Naive thymus-derived CD4-positive, alpha-beta T cell (primary cell): ENCODE results near the gene MLH1. TPM values are rescaled to one million over a fixed set of nuclear protein-coding genes. Genes with fewer than 3 reads are reported as not detected.

Experiments
- ATAC-seq: fragments of 150-1000 bp; cut with Tn5 transposase; 2 replicates; pipeline ENCODE4 v1.10.0; 2021; ENCODE audit warnings: mild to moderate bottlenecking, moderate library complexity
- CTCF ChIA-PET: fragments of 350-600 bp; sonication (Branson Sonifier 250); formaldehyde crosslinking; loops from one replicate; lab custom pipeline; 2021; ENCODE audit warnings: antibody characterized with exemption; lab: Charles Lee
- POLR2A ChIA-PET: fragments of 350-600 bp; sonication (Branson Sonifier 250); formaldehyde crosslinking; loops from one replicate; lab custom pipeline; 2021; ENCODE audit warnings: antibody characterized with exemption, inconsistent platforms; lab: Charles Lee
- DNase-seq, 9 donors: peaks; one replicate each; pipeline versions ENCODE4 v3.0.0 to v3.0.0-alpha.2; 2020 to 2022; ENCODE audit warnings: mixed read lengths in 1 of 9
- H3K27ac ChIP-seq: one replicate; pipeline ENCODE4 v1.7.0; 2013; ENCODE audit warnings: mild to moderate bottlenecking, low read depth, low read length, moderate library complexity
- H3K27me3 ChIP-seq, 2 donors: one replicate each; pipeline ENCODE4 v1.7.0; 2013; ENCODE audit warnings: low read length in 2 of 2, mild to moderate bottlenecking in 2 of 2, moderate library complexity in 2 of 2; ENCODE audit not compliant: control insufficient read depth in 2 of 2, insufficient read depth in 2 of 2
- H3K36me3 ChIP-seq, 3 experiments: 1 replicate in 2 of 3; 2 replicates in 1 of 3; pipeline ENCODE4 v1.7.0; 2013; ENCODE audit warnings: low read length in 3 of 3, mild to moderate bottlenecking in 3 of 3, moderate library complexity in 1 of 3; ENCODE audit not compliant: insufficient read depth in 3 of 3, control insufficient read depth in 2 of 3
- H3K4me1 ChIP-seq, 2 donors: one replicate each; pipeline ENCODE4 v1.7.0; 2013; ENCODE audit warnings: low read length in 2 of 2, mild to moderate bottlenecking in 2 of 2, moderate library complexity in 1 of 2; ENCODE audit not compliant: control insufficient read depth in 2 of 2, insufficient read depth in 2 of 2
- H3K4me3 ChIP-seq: 2 replicates; pipeline ENCODE4 v1.7.0; 2013; ENCODE audit warnings: mild to moderate bottlenecking, low read length
- H3K9me3 ChIP-seq, 3 experiments: 1 replicate in 2 of 3; 2 replicates in 1 of 3; pipeline ENCODE4 v1.7.0; 2013; ENCODE audit warnings: low read length in 3 of 3; ENCODE audit not compliant: control insufficient read depth in 2 of 3
- H3K27ac Mint-ChIP-seq, 9 donors: one replicate each; pipeline ENCODE4 v1.8.0; 2020 to 2022; ENCODE audit warnings: mixed read lengths in 9 of 9, mild to moderate bottlenecking in 8 of 9, moderate library complexity in 5 of 9, inconsistent platforms in 2 of 9
- H3K27me3 Mint-ChIP-seq, 5 donors: one replicate each; pipeline ENCODE4 v1.8.0; 2021 to 2022; ENCODE audit warnings: mixed read lengths in 5 of 5, mild to moderate bottlenecking in 1 of 5
- H3K36me3 Mint-ChIP-seq, 5 donors: one replicate each; pipeline ENCODE4 v1.8.0; 2020 to 2022; ENCODE audit warnings: mixed read lengths in 5 of 5, mild to moderate bottlenecking in 3 of 5, inconsistent platforms in 1 of 5
- H3K4me1 Mint-ChIP-seq, 7 donors: one replicate each; pipeline ENCODE4 v1.8.0; 2020 to 2022; ENCODE audit warnings: mixed read lengths in 7 of 7, mild to moderate bottlenecking in 3 of 7, inconsistent platforms in 1 of 7
- H3K4me3 Mint-ChIP-seq, 10 donors: one replicate each; pipeline ENCODE4 v1.8.0; 2020 to 2022; ENCODE audit warnings: mild to moderate bottlenecking in 10 of 10, mixed read lengths in 10 of 10, moderate library complexity in 6 of 10, inconsistent platforms in 2 of 10
- H3K9me3 Mint-ChIP-seq, 11 donors: one replicate each; pipeline ENCODE4 v1.8.0; 2020 to 2022; ENCODE audit warnings: mixed read lengths in 11 of 11, mild to moderate bottlenecking in 4 of 11, inconsistent platforms in 1 of 11, moderate library complexity in 1 of 11
- intact Hi-C, 2 donors: fragments of 100-400 bp; cut with micrococcal nuclease; formaldehyde crosslinking; loops; one replicate each; pipeline ENCODE4 v1.15.1; 2023
- polyA plus RNA-seq, 2 donors: library from polyadenylated mRNA; unstranded; fragments of 300-500 nt; fragmentation: Illumina TruSeq; gene quantifications; one replicate each; pipeline ENCODE4 v1.2.3, GENCODE V29; 2021
- total RNA-seq, 6 experiments: library from RNA in 5 of 6; stranded (reverse) in 5 of 6; gene quantifications; 1 replicate in 5 of 6; 2 replicates in 1 of 6; pipeline ENCODE4 v1.2.3 and lab custom pipeline; 2021 to 2026

Gene MLH1
- total and polyA plus RNA-seq, 7 experiments from 2014 or later: 20.4 to 42.0 (median 28.6) TPM

DNA sequence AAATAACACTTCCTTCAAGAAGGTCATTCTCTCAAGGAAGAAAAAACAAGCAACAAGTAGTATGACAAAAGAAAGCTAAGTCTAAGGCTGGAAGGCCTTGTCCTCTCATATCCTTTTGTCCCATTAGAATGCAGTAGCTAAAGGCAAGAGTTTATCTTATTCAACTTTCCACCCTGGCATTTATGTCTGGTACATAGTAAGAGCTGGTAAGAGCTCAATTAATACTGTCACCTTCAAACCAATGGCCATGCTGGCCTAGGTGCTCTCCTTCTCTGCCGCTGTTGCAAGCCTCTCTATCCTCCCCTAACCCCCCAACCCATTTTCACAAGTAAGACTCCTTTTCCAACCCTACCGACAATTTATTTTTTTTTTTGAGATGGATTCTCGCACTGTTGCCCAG, 99.2 kb downstream of the MLH1 start:
- Mint-ChIP-seq H3K4me3 (no peak overlapping the region), H3K9me3 (no peaks in the 10 kb centered on the region), H3K36me3 (peaks cover 4 to 55% (median 19%) of the 10 kb centered on the region in 5 donors), H3K27me3 (no peaks in the 10 kb centered on the region), H3K4me1 (peaks cover 0 to 6% (median 0%) of the 10 kb centered on the region in 7 donors), H3K27ac (no peak overlapping the region)
- H3K4me1 ChIP-seq: no peaks in the 10 kb centered on the region
- POLR2A ChIA-PET: no interaction called here
- CTCF ChIA-PET: no interaction called here
- no peaks in the 10 kb centered on the region for H3K27me3 ChIP-seq
- H3K27ac ChIP-seq: no peak overlapping the region
- peaks cover 0 to 4% (median 4%) of the 10 kb centered on the region in 3 experiments for H3K36me3 ChIP-seq
- H3K4me3 ChIP-seq: no peak overlapping the region
- H3K9me3 ChIP-seq: no peaks in the 10 kb centered on the region
- intact Hi-C loops: loop anchor here in 1 of 2 donors (5.0 kb wide), 1 partner anchor 120 kb away; no protein-coding TSS in a partner anchor
- DNase-seq: no peak
- ATAC-seq: no peak

GRCh38 chr3:37093481-37093880, 100.2 kb downstream of the MLH1 start:
- no peak overlapping the region for H3K4me3 Mint-ChIP-seq
- Histone ChIP-seq H3K27me3 (no peaks in the 10 kb centered on the region), H3K9me3 (no peaks in the 10 kb centered on the region), H3K4me3 (no peak overlapping the region), H3K36me3 (peaks cover 0 to 4% (median 4%) of the 10 kb centered on the region in 3 experiments), H3K4me1 (no peaks in the 10 kb centered on the region), H3K27ac (no peak overlapping the region)
- peaks cover 4 to 45% (median 19%) of the 10 kb centered on the region in 5 donors for H3K36me3 Mint-ChIP-seq
- no peak for ATAC-seq
- H3K4me1 Mint-ChIP-seq: peaks cover 0 to 6% (median 0%) of the 10 kb centered on the region in 7 donors
- ChIA-PET POLR2A (no interaction called here), CTCF (no interaction called here)
- H3K27ac Mint-ChIP-seq: peak overlapping the region in 1 of 9 donors; percentile 34
- no peaks in the 10 kb centered on the region for H3K9me3 Mint-ChIP-seq
- H3K27me3 Mint-ChIP-seq: no peaks in the 10 kb centered on the region
- DNase-seq: no peak
- intact Hi-C loops: loop anchor here in 1 of 2 donors (5.0 kb wide), 1 partner anchor 119 kb away; no protein-coding TSS in a partner anchor

- Mint-ChIP-seq H3K36me3 (peaks cover 4 to 45% (median 19%) of the 10 kb centered on the region in 5 donors), H3K9me3 (no peaks in the 10 kb centered on the region), H3K27ac (no peak overlapping the region), H3K4me3 (no peak overlapping the region), H3K27me3 (no peaks in the 10 kb centered on the region), H3K4me1 (peaks cover 0 to 6% (median 0%) of the 10 kb centered on the region in 7 donors)
- intact Hi-C loops: loop anchor here in 1 of 2 donors (5.0 kb wide), 1 partner anchor 118 kb away; no protein-coding TSS in a partner anchor
- no peak for DNase-seq
- CTCF ChIA-PET: interaction anchor here (1.6 kb wide), 1 partner anchor 33 kb away, joined by 4 read pairs; no protein-coding TSS in a partner anchor
- H3K4me1 ChIP-seq: no peaks in the 10 kb centered on the region
- H3K9me3 ChIP-seq: no peaks in the 10 kb centered on the region
- no peak for ATAC-seq
- no peak overlapping the region for H3K4me3 ChIP-seq
- H3K27me3 ChIP-seq: no peaks in the 10 kb centered on the region
- peaks cover 0 to 4% (median 4%) of the 10 kb centered on the region in 3 experiments for H3K36me3 ChIP-seq
- H3K27ac ChIP-seq: no peak overlapping the region
- POLR2A ChIA-PET: no interaction called here
Measured at GRCh38 chr3:37094636-37095035, 101.3 kb downstream of the MLH1 start.

DNA sequence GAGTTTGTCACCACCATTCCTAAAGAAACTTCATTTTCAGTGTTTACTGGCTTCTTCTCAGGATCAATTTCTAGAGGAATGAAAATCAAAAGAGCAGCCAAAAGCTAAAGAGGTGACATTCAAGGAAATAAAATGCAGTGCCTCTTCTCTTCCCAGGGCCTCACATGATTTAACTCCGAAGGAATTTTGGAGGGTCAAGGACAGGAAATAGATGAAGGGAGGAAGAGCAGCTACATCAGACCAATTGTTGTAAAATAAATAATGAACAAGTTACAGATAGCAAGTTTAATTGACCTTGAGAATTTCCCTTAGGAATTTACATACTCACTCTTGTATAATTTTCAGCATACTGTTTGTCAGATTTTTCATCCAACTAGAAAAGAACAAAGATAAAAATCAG, 103.0 kb downstream of the MLH1 start:
- H3K27ac ChIP-seq: no peak overlapping the region

DNA sequence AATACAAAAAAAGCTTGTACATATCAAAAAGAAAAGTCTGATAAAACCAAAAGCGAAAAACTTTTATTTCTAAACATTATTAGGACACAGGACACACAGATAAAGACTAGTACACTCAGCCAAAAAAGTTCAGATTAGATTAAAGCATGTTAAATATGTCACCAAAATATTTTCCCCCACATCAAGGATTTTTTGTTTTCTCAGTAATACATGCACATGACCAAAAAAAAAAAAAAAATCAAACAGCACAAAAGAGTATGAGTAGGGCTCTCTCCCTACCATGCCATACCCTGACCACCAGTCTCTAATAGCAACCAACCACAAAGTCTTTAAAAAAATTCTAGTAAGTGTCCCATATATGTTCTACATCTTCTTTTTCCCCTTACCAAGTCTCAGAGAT, 103.7 kb downstream of the MLH1 start:
- no peaks in the 10 kb centered on the region for H3K36me3 ChIP-seq
- no peaks in the 10 kb centered on the region for H3K4me1 ChIP-seq
- Mint-ChIP-seq H3K4me3 (no peak overlapping the region), H3K27me3 (no peaks in the 10 kb centered on the region), H3K4me1 (peaks cover 0 to 6% (median 0%) of the 10 kb centered on the region in 7 donors), H3K36me3 (peaks cover 0 to 32% (median 9%) of the 10 kb centered on the region in 5 donors), H3K27ac (peak overlapping the region in 1 of 9 donors; percentile 7), H3K9me3 (no peaks in the 10 kb centered on the region)
- intact Hi-C loops: no loop called here
- CTCF ChIA-PET: no interaction called here
- ATAC-seq (no peak), DNase-seq (no peak)
- no peaks in the 10 kb centered on the region for H3K9me3 ChIP-seq
- H3K4me3 ChIP-seq: no peak overlapping the region
- H3K27ac ChIP-seq: no peak overlapping the region
- H3K27me3 ChIP-seq: no peaks in the 10 kb centered on the region
- POLR2A ChIA-PET: no interaction called here

More for the DNA sequence above, 103.0 kb downstream of the MLH1 start:
- no peaks in the 10 kb centered on the region for H3K9me3 Mint-ChIP-seq
- ATAC-seq: no peak
- no peak overlapping the region for H3K4me3 Mint-ChIP-seq
- intact Hi-C loops: no loop called here
- peaks cover 3 to 34% (median 12%) of the 10 kb centered on the region in 5 donors for H3K36me3 Mint-ChIP-seq
- Histone ChIP-seq H3K27me3 (no peaks in the 10 kb centered on the region), H3K36me3 (no peaks in the 10 kb centered on the region), H3K4me3 (no peak overlapping the region), H3K4me1 (no peaks in the 10 kb centered on the region), H3K9me3 (no peaks in the 10 kb centered on the region)
- ChIA-PET CTCF (no interaction called here), POLR2A (no interaction called here)
- peaks cover 0 to 6% (median 0%) of the 10 kb centered on the region in 7 donors for H3K4me1 Mint-ChIP-seq
- no peak for DNase-seq
- no peak overlapping the region for H3K27ac Mint-ChIP-seq
- H3K27me3 Mint-ChIP-seq: no peaks in the 10 kb centered on the region

DNA sequence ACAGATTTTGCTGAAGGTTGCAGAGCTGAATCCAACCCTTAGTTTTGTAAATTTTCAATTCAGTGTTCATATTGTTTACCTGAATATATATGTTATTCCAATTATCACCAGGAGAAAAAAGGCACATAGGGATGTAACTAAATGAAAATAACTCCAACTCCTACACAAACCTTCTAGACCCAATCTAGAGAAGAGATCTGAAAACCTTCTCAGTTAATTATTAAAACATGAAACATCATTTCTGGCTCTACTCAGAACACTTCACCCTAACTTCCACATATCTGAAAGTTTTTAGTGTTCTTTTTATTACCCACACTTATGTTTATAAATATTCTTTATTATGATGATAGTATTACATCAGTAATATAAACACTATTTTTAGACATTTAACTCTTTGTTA, 104.5 kb downstream of the MLH1 start:
- DNase-seq (no peak), ATAC-seq (no peak)
- POLR2A ChIA-PET: no interaction called here
- CTCF ChIA-PET: interaction anchor here (0.6 kb wide), 1 partner anchor 64 kb away, joined by 3 read pairs; no protein-coding TSS in a partner anchor
- Histone ChIP-seq H3K4me1 (no peaks in the 10 kb centered on the region), H3K9me3 (no peaks in the 10 kb centered on the region), H3K36me3 (no peaks in the 10 kb centered on the region), H3K4me3 (no peak overlapping the region), H3K27me3 (no peaks in the 10 kb centered on the region), H3K27ac (no peak overlapping the region)
- Mint-ChIP-seq H3K4me3 (no peak overlapping the region), H3K9me3 (peaks cover 0 to 1% (median 0%) of the 10 kb centered on the region in 11 donors), H3K4me1 (peaks cover 0 to 6% (median 0%) of the 10 kb centered on the region in 7 donors), H3K27ac (no peak overlapping the region), H3K36me3 (peaks cover 0 to 33% (median 9%) of the 10 kb centered on the region in 5 donors), H3K27me3 (no peaks in the 10 kb centered on the region)
- intact Hi-C loops: no loop called here

DNA sequence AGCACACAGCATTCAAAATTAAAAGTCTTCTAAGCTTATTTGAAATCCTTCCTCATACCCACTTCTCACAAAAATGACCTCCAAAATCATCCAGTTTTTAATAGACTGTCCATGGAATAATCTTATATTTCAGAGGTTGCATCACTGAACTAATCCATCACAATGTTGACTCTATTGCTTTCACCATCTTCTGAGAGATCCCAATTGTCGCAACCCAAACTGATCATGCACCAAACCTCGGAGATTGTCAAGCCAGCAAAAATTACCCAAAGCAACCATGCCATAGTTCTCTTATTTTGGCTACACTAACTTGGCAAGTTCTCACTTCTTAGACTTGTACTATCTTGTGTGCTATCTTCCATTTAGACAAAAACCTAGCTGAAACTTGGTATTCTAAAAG, 105.6 kb downstream of the MLH1 start:
- no peak overlapping the region for H3K4me3 ChIP-seq
- H3K9me3 Mint-ChIP-seq: peaks cover 0 to 1% (median 0%) of the 10 kb centered on the region in 11 donors
- intact Hi-C loops: no loop called here
- POLR2A ChIA-PET: no interaction called here
- CTCF ChIA-PET: no interaction called here
- no peak overlapping the region for H3K27ac ChIP-seq
- DNase-seq (no peak), ATAC-seq (no peak)
- H3K36me3 ChIP-seq: no peaks in the 10 kb centered on the region
- no peaks in the 10 kb centered on the region for H3K9me3 ChIP-seq
- H3K27me3 ChIP-seq: no peaks in the 10 kb centered on the region
- H3K36me3 Mint-ChIP-seq: peaks cover 0 to 30% (median 2%) of the 10 kb centered on the region in 5 donors
- peaks cover 0 to 4% (median 0%) of the 10 kb centered on the region in 7 donors for H3K4me1 Mint-ChIP-seq
- H3K27me3 Mint-ChIP-seq: no peaks in the 10 kb centered on the region
- H3K4me3 Mint-ChIP-seq: no peak overlapping the region
- H3K4me1 ChIP-seq: no peaks in the 10 kb centered on the region
- peak overlapping the region in 1 of 9 donors; percentile 20 for H3K27ac Mint-ChIP-seq
